NCI-H345 treated with DMSO at 0.1 percent for 48 hours (cell line): Measurements from ENCODE around the gene CS.
"Not testable (repeated sequence)": the region's sequence is repeated elsewhere in the genome, so short reads cannot be mapped to it uniquely, and the experiment has no call there.

Source experiments
- DNase-seq: peaks from one replicate; lab custom pipeline; 2025; ENCODE audit not compliant: unreplicated experiment; lab: John Stamatoyannopoulos, UW

The CS gene

DNA sequence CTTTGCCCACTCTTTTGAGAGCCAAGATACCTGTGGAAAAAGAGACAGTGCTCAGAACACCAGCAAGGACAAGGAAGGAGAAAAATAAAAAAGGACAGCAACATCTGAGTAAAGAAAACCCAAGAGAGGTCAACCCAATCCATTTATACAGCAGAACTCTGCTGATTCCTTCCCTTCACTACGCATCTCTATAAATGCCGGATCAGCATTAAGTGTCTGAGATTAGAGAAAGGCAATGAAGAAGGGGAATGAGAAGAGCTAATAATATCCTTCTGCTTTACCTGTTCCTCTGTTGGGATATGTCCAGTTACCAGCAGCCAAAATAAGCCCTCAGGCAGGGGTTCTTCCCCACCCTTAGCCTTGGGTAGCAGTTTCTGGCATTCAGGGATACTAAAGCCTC lies 17.6 kb downstream of the CS start:
- DNase-seq: no peak

DNA sequence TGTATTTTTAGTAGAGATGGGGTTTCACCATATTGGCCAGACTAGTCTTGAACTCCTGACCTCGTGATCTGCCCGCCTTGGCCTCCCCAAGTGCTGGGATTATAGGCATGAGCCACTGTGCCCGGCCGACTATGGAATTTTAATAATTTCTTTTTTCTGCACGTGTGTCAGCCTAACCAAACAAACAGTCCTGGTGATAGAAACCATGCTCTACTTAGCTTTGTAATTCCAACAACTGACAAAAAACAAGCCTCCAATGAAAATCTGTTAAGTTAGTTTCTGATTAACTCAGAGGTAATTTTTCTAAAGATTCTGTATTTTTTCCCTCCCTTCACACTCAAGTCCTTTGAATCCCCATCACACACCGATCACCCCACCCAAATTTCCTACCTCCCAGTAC lies 18.1 kb downstream of the CS start:
- no peak for DNase-seq

DNA sequence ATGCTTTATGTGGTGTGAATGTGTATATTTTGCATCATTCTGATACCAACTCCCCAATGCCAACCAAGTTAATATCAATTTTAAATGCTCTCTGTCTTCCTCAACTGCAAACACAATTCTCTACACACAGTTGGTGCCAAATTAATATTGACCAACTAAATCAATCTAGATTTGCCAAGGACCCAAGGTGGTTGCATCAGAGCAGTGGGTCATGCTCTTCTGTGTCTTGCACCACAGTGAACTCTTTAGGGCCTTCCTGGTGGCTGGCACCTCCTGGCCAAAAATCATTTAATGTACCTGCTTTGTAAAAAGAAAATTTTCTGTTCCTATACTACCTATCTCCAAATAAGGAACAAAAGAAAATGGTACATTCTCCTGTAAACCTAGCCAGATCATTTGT lies 19.3 kb downstream of the CS start:
- DNase-seq: no peak

DNA sequence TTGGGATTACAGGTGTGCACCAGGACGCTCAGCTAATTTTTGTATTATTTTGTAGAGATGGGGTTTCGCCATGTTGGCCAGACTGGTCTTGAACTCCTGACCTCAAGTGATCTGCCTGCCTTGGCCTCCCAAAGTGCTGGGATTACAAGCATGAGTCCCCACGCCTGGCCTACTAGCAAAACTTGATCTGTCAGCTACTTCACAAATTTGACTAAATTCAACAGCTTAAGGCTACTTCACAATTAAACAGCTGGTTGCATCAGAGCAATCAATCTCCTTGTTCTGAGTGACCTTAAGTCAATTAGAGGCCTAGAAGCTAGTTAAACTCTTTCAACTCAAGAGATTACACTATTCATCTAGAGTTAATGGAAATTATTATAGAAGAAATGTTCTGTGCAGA lies 21.2 kb downstream of the CS start:
- DNase-seq: no peak

DNA sequence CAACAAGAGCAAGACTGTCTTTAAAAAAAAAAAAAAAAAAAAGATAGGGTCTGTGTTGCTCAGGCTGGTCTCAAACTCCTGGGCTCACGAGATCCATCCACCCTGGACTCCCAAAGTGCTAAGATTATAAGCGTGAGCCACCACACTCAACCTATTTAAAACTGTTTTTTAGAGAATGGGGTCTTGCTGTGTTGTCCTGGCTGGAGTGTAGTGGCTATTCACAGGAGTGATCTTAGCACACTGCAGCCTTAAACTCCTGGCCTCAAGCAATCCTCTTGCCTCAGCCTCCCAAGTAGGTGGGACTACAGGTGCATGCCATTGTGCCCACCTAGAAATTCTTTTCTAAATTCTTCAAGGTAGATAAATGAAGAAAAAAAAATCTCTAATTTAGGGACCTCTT lies 25.8 kb downstream of the CS start:
- DNase-seq: no peak

DNA sequence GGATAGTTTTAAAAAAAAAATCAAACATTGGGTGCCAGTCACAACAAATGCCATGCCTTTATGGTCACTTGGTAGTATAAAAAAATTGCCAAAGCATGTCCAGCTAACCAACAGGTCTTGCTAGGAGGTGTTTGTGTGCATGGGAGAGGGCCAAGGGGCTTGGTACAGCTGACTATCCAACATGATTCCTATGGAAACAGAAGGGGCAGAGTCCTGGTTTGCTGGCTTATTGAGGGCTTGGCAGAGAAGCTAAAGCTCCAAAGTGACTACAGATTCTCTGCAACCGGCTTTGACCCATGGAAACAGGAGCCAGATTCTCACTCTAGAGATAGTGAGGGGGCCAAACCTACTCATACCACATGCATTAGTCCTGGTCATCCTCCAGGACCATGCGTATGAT lies 27.7 kb downstream of the CS start:
- DNase-seq: not testable (repeated sequence)

DNA sequence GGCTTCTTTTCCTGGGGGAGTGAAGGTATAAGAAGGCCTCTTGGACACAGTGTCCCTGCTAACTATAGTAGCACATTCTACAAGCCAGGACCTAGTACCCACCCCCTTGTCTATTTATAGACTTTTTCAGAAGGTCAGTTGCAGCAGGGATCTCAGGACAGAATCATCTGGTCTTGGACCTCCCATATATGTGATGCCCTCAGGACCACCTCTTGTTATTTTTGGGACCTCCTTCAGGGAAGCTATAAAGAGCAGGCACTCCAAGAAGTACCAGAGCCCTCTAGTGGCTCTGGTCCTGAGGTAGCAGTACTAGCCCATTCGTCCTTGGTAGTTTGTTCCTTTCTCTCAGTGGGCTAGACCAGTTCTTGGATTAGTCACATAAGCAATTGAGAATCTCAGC lies 29.1 kb downstream of the CS start:
- no peak for DNase-seq

DNA sequence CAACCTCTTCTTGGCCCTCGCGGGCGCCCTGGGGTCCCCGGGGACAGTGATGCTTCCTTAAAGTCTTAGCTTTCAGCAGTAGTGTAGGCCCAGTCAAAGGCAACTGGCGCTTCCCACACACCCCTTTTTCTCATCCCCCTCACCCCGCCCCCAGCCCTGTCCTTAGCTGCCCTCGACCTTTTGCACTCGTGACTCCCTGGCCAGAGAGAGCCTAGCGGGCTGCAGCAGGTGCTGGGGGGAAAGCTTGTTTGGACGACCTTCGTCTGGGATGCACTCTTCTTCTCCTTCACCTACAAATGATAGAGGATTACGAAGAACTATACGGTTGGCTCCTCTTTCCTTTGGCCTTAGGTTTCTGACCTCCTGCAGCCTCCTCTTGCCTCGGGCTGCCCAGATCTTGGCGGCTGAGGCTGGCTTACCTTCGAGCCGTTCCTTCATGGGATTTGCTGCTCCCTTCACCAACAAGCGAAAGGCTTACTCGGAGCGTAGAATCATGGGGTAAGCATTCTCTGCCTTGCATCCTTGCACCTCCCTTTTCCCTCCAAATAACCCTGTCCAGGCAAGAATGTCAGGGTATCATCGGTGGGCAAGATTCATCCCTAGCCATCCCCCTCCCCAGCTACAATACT lies 32.6 kb downstream of the CS start:
- no peak for DNase-seq

DNA sequence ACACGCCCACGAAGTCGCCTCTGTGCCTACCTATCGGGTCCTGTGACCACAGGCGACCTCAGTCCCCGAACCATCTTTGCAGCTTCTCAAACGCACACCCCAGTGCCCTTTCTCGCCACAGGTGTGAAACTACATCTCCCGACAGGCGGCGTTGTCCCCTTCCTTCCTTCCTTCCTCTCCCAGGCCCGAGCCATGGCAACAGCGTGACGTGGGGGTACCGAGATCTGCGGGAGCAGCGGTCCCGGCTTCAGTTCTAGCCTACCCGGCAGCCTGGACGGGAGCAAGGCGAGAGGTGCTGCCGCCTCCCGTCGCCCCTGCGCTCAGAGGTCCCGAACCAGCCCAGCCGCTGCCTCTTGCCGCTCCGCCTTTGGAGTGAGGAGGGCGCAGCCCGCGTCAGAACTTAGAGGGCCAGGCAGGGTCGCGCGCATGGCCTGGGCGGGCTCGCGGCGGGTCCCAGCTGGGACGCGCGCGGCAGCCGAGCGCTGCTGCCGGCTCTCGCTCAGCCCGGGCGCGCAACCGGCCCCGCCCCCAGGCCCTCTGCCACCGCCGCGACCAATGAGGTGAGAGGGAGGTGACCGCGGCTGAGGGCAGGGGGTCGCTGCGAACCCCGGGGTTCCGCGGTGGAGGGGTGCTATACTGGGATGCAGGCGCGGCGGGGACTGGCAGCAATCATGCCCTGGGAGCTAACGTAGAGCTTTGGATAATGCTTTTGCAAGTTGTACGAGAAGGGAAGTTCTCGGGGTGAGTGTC lies 33.3 kb downstream of the CS start, which contains the start of gene COQ10A:
TSS of gene COQ10A (plus strand) at position 250 of the 750 bp plus-strand sequence. CDS start at position 427, 177 bp downstream.
- DNase-seq: peak; percentile 82

DNA sequence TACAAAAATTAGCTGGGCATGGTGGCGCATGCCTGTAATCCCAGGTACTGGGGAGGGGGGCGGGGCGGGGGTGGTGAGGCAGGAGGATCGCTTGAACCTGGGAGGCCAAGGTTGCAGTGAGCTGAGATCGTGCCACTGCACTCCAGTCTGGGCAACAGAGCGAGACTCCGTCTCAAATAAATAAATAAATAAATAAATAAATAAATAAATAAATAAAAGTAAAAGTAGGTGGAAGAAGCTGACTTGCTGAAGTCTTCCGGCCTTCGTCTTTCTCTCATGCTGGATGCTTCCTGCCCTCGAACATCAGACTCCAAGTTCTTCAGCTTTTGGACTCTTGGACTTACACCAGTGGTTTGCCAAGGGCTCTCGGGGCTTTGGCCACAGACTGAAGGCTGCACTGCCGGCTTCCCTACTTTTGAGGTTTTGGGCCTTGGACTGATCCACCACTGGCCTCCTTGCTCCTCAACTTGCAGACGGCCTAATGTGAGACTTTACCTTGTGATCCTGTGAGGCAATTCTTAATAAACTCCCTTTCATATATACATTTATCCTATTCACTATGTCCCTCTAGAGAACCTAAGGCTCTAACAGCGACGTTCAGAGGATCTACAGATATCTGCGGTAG lies 34.0 kb downstream of the CS start:
- DNase-seq: not testable (repeated sequence)

DNA sequence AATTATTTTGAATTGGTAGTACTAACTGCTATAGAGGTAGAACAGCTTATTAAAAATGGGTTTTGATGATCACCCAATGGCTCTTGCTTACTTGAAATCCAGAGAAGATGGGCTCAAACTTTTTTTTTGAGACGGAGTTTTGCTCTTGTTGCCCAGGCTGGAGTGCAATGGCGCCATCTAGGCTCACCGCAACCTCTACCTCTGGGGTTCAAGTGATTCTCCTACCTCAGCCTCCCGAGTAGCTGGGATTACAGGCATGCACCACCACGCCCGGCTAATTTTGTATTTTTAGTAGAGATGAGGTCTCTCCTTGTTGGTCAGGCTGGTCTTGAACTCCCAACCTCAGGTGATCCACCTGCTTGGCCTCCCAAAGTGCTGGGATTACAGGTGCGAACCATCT lies 37.2 kb downstream of the CS start:
- not testable (repeated sequence) for DNase-seq

DNA sequence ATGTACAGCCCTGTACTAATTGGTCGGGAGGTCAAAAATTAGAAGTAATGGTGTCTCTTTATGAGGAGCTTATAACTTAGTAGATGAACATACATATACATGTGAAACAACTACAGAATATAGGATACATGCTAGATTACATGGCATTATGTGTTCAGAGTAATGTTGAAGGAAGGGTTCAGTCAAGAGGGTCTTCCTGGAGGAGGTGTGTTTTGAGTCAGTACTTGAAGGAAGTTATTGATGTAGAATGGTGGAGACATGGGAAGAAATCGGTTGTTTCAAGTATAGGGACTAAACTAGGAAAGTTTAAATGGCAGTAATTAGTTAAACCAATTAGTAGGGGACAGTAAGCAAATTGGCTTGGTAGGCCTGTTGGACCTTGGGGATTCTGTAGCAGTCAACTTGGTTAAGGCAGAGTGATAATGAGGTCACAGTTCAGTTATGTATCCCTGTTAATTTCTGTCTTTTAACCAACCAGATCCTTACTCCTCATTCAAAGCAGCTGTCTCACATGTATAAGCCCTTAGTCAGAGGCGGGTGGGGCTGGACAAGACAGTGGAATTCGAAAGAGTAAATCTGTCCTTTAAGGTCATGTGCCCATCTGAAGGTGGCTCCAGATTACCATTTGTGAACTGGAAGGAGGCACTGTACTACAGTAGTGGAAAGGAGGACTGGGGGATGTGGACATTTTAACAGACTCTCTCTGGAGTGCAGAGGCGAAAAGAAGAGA lies 38.5 kb downstream of the CS start:
- no peak for DNase-seq

DNA sequence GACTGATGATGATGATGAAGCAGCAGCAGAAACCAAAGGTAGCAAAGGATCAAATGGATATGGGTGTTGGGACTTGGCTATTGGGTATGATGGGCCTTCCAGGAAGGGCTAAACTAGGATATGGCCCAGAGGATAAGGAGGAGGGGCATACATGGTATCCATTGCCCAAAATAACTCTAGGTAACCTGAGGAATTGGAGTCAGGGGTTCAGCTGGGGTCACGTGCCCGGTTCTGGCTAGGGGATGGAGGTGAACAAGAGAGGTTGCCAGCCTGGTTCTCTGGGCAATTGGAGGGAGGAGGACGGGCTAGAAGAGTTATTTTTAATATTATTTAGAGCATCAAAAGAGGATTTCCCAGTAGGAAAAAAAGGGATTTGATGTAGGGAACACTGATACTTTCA lies 39.2 kb downstream of the CS start:
- no peak for DNase-seq

DNA sequence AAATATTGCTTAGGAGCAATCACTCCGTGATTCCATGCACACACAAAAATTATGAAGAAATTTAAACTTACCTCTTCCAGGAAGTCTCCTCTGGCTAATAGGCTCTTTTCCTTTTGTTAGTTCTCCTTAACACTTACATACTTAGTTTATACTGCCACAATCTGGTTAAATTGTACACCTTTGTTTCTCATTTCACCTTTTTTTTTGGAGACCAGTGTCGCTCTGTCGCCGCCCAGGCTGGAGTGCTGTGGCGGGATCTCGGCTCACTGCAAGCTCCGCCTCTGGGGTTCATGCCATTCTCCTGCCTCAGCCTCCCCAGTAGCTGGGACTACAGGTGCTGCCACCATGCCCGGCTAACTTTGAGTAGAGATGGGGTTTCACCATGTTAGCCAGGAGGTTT lies 39.8 kb downstream of the CS start:
- no peak for DNase-seq

DNA sequence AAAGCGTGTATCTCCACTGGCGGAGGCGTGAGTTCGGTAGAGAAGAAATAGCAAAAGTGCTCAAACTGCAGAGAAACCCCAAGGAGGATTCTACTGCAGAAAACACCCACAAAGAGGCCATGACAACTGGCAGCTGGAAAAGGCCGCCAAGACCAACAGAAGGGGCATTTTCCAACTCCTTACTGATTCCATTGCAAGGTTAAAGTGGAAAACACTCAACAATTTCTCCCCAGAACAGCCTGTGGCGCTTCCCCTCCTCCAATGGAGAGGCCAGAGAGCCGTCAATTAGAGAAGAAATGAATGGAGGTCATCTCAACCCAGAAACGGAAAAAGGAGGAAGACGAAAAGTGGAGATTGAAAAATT lies 41.3 kb downstream of the CS start:
- no peak for DNase-seq

DNA sequence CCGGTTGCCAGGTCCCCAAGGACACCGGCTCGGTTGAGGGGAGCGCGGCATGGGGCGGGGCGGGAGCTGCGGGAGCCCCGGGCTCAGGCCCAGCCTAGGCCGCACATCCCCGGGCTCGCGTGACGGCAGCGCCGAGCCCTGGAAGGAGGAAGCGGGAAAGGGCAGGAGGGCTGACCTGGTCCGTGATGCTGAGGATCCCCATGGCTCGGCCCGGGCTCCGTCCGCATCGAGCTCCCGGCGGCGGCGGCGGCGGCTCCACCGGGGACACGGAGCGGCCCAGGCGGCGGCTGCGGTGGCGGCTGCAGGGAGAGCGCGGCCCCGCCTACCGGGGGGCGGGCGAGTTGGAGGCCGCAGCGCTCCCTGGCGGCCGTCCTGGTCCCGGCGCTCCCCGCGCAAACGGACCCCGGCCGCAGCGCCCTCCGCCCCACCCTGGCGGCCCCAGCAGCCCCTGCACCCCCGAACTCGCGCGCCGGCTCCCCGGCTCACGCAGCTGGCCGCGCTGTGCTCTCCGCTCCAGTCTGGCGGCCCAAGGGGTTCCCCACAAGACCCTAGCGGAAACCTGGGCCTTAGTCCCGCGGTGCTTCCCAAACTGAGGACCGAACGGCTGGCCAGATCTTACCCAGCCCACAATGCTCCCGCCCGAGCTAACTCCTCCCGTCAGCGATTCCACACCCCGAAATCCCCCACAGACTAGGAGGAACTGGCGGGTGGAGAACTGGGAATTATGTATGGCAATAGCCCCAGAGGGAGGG lies 41.9 kb downstream of the CS start, which contains the start of gene ANKRD52:
TSS of gene ANKRD52 (minus strand) at position 317 of the 752 bp plus-strand sequence. CDS start at position 202, 115 bp downstream.
- DNase-seq: peak; percentile 71

DNA sequence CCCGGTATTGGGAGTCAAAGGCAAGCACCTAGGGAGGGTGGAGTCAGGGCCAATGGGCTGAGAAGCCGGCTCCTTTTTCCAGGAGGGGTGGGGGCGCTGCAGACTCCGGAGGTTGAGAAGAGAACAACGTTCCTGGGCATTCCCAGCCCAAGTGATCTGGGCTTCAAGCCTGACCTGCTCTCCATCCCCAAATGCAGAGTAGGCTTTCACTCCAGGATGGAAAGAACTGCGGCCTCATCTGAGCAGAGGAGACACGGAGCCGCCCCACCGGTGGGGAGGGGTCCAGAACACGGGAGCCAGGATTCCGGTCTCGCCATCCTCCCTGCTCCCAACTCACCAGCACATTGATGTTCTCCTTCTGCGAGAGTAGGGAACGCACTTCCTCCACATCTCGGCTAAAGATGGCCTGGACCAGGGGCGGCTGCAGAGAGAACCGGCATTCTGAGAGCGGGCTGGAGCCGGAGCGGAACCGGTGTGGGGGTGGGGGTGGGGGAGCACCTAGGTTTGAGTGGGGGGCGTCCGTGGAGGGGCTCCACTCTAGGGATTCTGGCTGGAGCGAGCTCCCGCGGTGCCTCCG lies 42.6 kb downstream of the CS start:
- peak; percentile 15 for DNase-seq

DNA sequence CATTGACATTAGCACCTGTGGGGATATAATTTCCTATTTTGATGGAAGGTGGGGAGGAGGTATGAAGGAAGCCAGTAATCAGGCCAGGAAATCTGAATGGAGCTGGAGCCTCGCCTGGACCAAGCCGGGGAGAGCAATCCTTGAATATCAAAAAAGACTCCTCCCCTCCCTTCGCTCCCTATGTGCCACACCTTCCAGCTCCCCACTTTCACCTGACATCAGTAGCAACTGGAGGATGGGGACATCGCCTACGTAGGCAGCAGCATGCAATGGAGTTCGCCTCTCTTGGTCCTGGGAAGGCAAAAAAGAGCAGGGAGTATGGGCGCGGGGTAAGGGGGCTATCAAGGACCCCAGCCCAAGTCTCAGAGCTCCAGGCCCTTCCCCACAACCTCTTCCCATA lies 43.1 kb downstream of the CS start:
- DNase-seq: no peak

DNA sequence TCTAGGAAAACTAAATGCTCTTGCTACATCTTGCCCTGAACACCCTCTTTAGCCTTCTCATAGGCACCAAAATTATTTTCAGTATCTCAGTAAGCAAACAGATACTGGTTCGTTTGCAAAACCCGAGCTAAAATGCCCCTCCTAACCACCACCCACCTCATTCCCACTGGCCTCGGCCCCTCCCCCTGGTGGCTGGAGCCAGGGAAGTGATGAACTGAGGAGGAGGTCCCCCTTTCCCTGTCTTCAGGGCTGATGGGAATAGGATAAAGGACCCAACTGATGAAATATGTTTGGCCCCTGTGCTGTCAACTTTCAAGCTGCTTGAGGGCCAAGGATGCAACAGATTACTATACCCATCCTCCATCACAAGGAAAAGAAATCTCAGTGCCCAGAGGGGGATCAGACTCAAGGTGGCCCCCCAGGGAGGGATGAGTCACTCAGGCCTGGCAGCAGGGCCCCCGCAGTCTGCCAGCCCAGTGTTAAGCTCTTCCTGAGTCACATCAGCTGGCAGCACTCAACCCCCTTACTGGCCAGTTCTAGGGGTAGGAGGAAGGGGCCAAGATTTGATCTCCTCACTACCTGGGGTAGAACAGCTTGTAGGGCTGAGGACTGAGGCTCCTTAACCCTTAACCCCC lies 43.7 kb downstream of the CS start:
- no peak for DNase-seq

DNA sequence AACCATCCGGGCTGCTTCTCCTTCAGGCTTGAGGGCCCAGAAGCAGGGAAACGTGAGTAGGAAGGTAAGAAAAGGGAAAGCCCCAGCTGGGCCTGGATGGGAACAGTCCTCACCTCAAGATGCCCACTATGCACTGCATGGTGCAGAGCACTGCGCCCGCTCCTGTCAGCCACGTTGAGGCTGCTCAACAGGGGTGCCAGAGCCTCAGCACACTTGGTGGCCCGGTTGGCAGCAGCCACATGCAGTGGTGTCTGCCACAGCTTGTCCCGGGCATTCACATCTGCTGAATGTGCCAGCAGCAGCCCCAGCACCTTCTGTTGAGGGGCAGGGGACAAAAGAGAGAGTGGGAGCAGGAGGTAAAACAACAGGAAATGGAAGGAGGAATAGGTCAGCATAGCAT lies 44.5 kb downstream of the CS start:
- DNase-seq: no peak
